Smooth muscle cell (in vitro differentiated cells): ENCODE measurements around the gene YWHAQ. TPM values are rescaled to one million over a fixed set of nuclear protein-coding genes. Genes with fewer than 3 reads are reported as not detected.

Source experiments
- DNase-seq: peaks from one replicate; lab custom pipeline; 2025; ENCODE audit not compliant: unreplicated experiment; lab: John Stamatoyannopoulos, UW
- H2AFZ ChIP-seq: fragments of 200-600 bp; sonication (generic); 2 replicates; pipeline ENCODE4 v1.6.0; 2016; ENCODE audit warnings: antibody characterized with exemption, low read depth, mild to moderate bottlenecking
- H3F3A ChIP-seq: fragments of 200-600 bp; sonication (generic); 2 replicates; pipeline ENCODE4 v1.6.0; 2017; ENCODE audit warnings: antibody characterized with exemption, low read depth
- H3K27ac ChIP-seq: fragments of 200-600 bp; sonication (generic); 2 replicates; pipeline ENCODE4 v1.5.1; 2016; ENCODE audit warnings: low read depth, mild to moderate bottlenecking
- H3K27me3 ChIP-seq: fragments of 200-600 bp; sonication (generic); 2 replicates; pipeline ENCODE4 v1.6.1; 2016; ENCODE audit warnings: low read depth, mild to moderate bottlenecking
- H3K36me3 ChIP-seq: fragments of 200-600 bp; sonication (generic); 2 replicates; pipeline ENCODE4 v1.5.1; 2016; ENCODE audit warnings: low read depth
- H3K4me1 ChIP-seq: fragments of 200-600 bp; sonication (generic); 2 replicates; pipeline ENCODE4 v1.5.1; 2016; ENCODE audit warnings: low read depth
- H3K4me2 ChIP-seq: fragments of 200-600 bp; sonication (generic); 2 replicates; pipeline ENCODE4 v1.6.0; 2016; ENCODE audit warnings: mild to moderate bottlenecking
- H3K4me3 ChIP-seq: fragments of 200-600 bp; sonication (generic); 2 replicates; pipeline ENCODE4 v1.5.1; 2016; ENCODE audit warnings: mild to moderate bottlenecking
- H3K79me2 ChIP-seq: fragments of 200-600 bp; sonication (generic); 2 replicates; pipeline ENCODE4 v1.6.0; 2016; ENCODE audit warnings: low read depth, mild to moderate bottlenecking
- H3K9ac ChIP-seq: fragments of 200-600 bp; sonication (generic); 2 replicates; pipeline ENCODE4 v1.6.0; 2016; ENCODE audit warnings: low read depth
- H3K9me3 ChIP-seq: fragments of 200-600 bp; sonication (generic); replicated peaks from 2 replicates; pipeline ENCODE4 v1.5.1; 2016; ENCODE audit warnings: low read depth
- H4K20me1 ChIP-seq: fragments of 200-600 bp; sonication (generic); 2 replicates; pipeline ENCODE4 v1.6.0; 2016; ENCODE audit warnings: low read depth
- CTCF ChIP-seq: fragments of 200-600 bp; sonication (generic); IDR thresholded peaks from 2 replicates; pipeline ENCODE4 v1.5.1; 2017; ENCODE audit warnings: borderline replicate concordance, mild to moderate bottlenecking, antibody characterized with exemption; ENCODE audit not compliant: insufficient read depth, poor library complexity, severe bottlenecking
- WGBS: methylation state at CpG from one replicate; pipeline ENCODE4 v1.1.7; 2016; ENCODE audit warnings: low lambda C conversion rate; 5-methylcytosine and 5-hydroxymethylcytosine counted together
- polyA plus RNA-seq: library from polyadenylated mRNA; unstranded; fragments of >200 nt; fragmentation: Nextera tagmentation; extraction: Ambion mirVana; gene quantifications from 2 replicates; pipeline ENCODE4 v1.2.1, GENCODE V29; 2016
- small RNA-seq: library from RNA; depleted of rRNA; stranded (forward); fragments of <200 nt; gene quantifications from one replicate; pipeline ENCODE3, GENCODE V24; 2014
- total RNA-seq: library from RNA; depleted of rRNA; stranded (reverse); fragments of >200 nt; gene quantifications from 2 replicates; pipeline ENCODE4 v1.2.3, GENCODE V29; 2014

Gene YWHAQ
- total and polyA plus RNA-seq, 2 experiments from 2014 or later, result 300 to 417 TPM

GRCh38 chr2:9536504-9536903 lies 94.3 kb downstream of the YWHAQ start:
- Histone ChIP-seq H4K20me1 (peaks cover 48% of the 10 kb centered on the region), H3F3A (no peaks in the 10 kb centered on the region), H3K27me3 (no peaks in the 10 kb centered on the region), H3K27ac (no peak overlapping the region), H3K4me1 (no peaks in the 10 kb centered on the region), H3K4me2 (no peak overlapping the region), H3K9me3 (no peaks in the 10 kb centered on the region), H3K9ac (no peak overlapping the region), H2AFZ (no peak overlapping the region), H3K79me2 (peaks cover 54% of the 10 kb centered on the region), H3K36me3 (no peaks in the 10 kb centered on the region), H3K4me3 (no peak overlapping the region)
- DNase-seq, result no peak
- WGBS, result 93% methylated on average over 6 of the region's 6 CpGs
- no peak for TF ChIP-seq CTCF

DNA sequence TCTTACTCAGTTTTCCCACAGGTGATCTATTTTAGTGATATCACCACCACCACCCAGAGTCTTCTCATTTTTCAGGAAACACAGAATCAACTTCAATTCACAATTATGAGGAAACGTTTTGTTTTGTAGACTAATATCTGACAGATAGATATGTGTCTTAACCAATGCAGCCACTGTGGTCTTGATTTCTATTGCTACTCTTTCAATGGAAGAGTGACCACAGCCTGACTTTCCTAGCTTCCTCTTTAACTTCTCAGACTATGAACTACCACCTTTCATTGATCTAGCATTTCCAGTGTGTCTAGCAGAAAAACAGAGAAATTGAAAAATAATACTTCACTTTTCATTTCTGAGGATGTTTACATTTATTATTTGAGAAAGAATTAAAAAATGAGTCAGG lies 95.6 kb downstream of the YWHAQ start:
- no peaks in the 10 kb centered on the region for H3K4me1 ChIP-seq
- H3K4me2 ChIP-seq, result no peak overlapping the region
- no peak for DNase-seq
- H3K9ac ChIP-seq, result no peak overlapping the region
- no peak for TF ChIP-seq CTCF
- peaks cover 41% of the 10 kb centered on the region for H3K79me2 ChIP-seq
- H3K9me3 ChIP-seq, result no peaks in the 10 kb centered on the region
- H3K27me3 ChIP-seq, result no peaks in the 10 kb centered on the region
- H2AFZ ChIP-seq, result no peak overlapping the region
- H3K4me3 ChIP-seq, result no peak overlapping the region
- no peaks in the 10 kb centered on the region for H3K36me3 ChIP-seq
- H3K27ac ChIP-seq, result no peak overlapping the region
- WGBS, result 94% methylated on average over 1 of the region's 1 CpG
- H3F3A ChIP-seq, result no peaks in the 10 kb centered on the region
- peaks cover 39% of the 10 kb centered on the region for H4K20me1 ChIP-seq

Small RNAs within 50 kb of the gene (small RNA-seq; reads per million reads assigned to genes)
- not detected for gene RF00019

Other genes with a start within 250 kb of the YWHAQ start
- gene ITGB1BP1, start 207.5 kb downstream of the YWHAQ start, total RNA-seq, result 40.2 and 53.9 TPM in 2 replicates
- gene ITGB1BP1, start 207.5 kb downstream of the YWHAQ start, polyA plus RNA-seq, result 138 and 142 TPM in 2 replicates
- gene CPSF3, start 207.3 kb downstream of the YWHAQ start, total RNA-seq, result 42.7 and 52.6 TPM in 2 replicates
- gene CPSF3, start 207.3 kb downstream of the YWHAQ start, polyA plus RNA-seq, result 30.1 and 30.3 TPM in 2 replicates
- gene IAH1, start 156.4 kb downstream of the YWHAQ start, total RNA-seq, result 40.8 and 61.5 TPM in 2 replicates
- 73.7 and 90.8 TPM in 2 replicates for gene IAH1, start 156.4 kb downstream of the YWHAQ start, polyA plus RNA-seq
- 18.3 and 21.4 TPM in 2 replicates for gene ADAM17, start 75.2 kb downstream of the YWHAQ start, total RNA-seq
- gene ADAM17, start 75.2 kb downstream of the YWHAQ start, polyA plus RNA-seq, result 8.9 and 17.6 TPM in 2 replicates
- gene TAF1B, start 212.5 kb upstream of the YWHAQ start, total RNA-seq, result 11.2 and 41.9 TPM in 2 replicates
- 4.5 and 8.5 TPM in 2 replicates for gene TAF1B, start 212.5 kb upstream of the YWHAQ start, polyA plus RNA-seq